Measurements from ENCODE around the gene SMIM21.

Gene SMIM21

GRCh38 chr18:75427603-75428002 is at the start of gene SMIM21:
Gene SMIM21 (minus strand): TSS chr18:75427703. CDS start chr18:75427563, 140 bp downstream.
- DNase-seq: no peak

- no peak for DNase-seq
Observed at GRCh38 chr18:75475228-75475627, 47.7 kb upstream of the SMIM21 start.

- DNase-seq: no peak
Observed at GRCh38 chr18:75474332-75474731, 46.8 kb upstream of the SMIM21 start.

GRCh38 chr18:75473316-75473715 is 45.8 kb upstream of the SMIM21 start:
- DNase-seq: no peak

- DNase-seq: no peak
Observed at GRCh38 chr18:75472906-75473305, 45.4 kb upstream of the SMIM21 start.

- no peak for DNase-seq
Observed at GRCh38 chr18:75472396-75472795, 44.9 kb upstream of the SMIM21 start.

- DNase-seq: no peak
Observed at GRCh38 chr18:75471850-75472249, 44.3 kb upstream of the SMIM21 start.

- DNase-seq: no peak
Observed at GRCh38 chr18:75467851-75468250, 40.3 kb upstream of the SMIM21 start.

- DNase-seq: no peak
Observed at GRCh38 chr18:75467281-75467795, 39.8 kb upstream of the SMIM21 start.

- DNase-seq: no peak
Observed at GRCh38 chr18:75464356-75464755, 36.9 kb upstream of the SMIM21 start.

GRCh38 chr18:75462178-75462832 is 34.8 kb upstream of the SMIM21 start:
- no peak for DNase-seq

GRCh38 chr18:75456199-75456631 is 28.7 kb upstream of the SMIM21 start:
- no peak for DNase-seq

GRCh38 chr18:75455249-75456198 is 28.0 kb upstream of the SMIM21 start:
- no peak for DNase-seq

- DNase-seq: no peak
Observed at GRCh38 chr18:75454022-75454795, 26.7 kb upstream of the SMIM21 start.

- no peak for DNase-seq
Observed at GRCh38 chr18:75450906-75451305, 23.4 kb upstream of the SMIM21 start.

GRCh38 chr18:75441896-75442295 is 14.4 kb upstream of the SMIM21 start:
- no peak for DNase-seq

GRCh38 chr18:75439348-75439747 is 11.8 kb upstream of the SMIM21 start:
- no peak for DNase-seq

GRCh38 chr18:75438891-75439290 is 11.4 kb upstream of the SMIM21 start:
- no peak for DNase-seq

- no peak for DNase-seq
Observed at GRCh38 chr18:75437979-75438378, 10.5 kb upstream of the SMIM21 start.

GRCh38 chr18:75433098-75433497 is 5.6 kb upstream of the SMIM21 start:
- DNase-seq: no peak

- DNase-seq: no peak
Observed at GRCh38 chr18:75429975-75430374, 2.5 kb upstream of the SMIM21 start.

GRCh38 chr18:75428490-75428889 is 987 bp upstream of the SMIM21 start:
- no peak for DNase-seq

GRCh38 chr18:75422341-75422910 is 5.1 kb downstream of the SMIM21 start:
- no peak for DNase-seq
